ENCODE measurements around the gene P2RX7.
A peak's percentile ranks its signal among the peaks of the same experiment; 100 is the strongest.

Gene P2RX7

DNA sequence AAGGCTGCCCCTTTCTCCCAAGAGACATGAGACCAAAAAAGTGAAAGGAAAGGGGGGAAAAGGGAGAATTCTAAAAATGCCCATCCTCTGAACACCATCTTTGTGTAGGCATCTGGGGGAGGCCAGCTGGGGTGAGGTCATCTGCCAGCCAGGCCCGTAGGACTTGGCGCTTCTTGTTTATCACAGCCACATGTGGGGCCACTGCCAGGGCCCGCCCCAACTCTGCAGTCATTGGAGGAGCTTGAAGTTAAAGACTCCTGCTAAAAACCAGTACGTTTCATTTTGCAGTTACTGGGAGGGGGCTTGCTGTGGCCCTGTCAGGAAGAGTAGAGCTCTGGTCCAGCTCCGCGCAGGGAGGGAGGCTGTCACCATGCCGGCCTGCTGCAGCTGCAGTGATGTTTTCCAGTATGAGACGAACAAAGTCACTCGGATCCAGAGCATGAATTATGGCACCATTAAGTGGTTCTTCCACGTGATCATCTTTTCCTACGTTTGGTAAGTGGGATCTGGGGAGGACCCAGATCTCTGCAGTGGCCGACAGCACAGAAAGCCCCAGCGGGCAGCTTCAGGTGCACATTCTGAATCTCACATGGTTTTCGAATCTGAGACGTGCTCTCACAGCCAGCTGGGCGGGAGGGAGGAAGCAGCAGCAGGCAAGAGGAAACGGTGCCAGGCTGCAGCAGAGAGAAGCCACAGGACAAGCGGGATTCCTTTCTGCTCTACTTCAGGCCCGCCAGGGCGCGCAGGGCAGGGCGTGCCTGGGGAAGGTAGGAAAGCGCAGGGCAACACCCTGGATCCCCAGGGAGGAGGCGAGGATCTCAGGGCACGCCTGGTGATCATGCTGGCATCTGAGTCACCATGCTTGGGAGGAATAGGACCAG, at the start of gene P2RX7:
P2RX7 (plus strand) TSS at position 276 of the 881 bp plus-strand sequence; CDS start at position 371, 95 bp downstream.
- peak in 1 of 2 donors; percentile 6 for DNase-seq (ENCODE audit: low read depth in 2 of 2)

DNA sequence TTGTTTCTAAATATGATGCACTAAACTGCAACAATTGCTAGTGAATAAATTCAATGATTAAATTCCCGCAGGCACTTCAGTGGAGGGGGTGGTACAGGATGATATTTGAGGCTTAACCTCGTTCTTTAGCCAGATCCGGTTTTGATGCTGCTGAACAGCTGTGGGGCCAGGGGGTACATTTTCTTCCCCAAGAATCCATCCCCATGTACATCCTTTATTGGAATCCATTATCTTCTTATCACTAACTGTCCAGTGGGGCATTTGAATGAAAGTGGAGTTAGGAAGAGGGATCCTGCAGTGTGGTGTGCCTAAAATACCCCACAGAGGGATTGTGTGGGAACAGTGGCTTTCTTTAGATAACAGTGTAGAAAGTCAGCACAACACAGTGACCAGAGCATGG, 48.4 kb upstream of the P2RX7 start:
- no peak for DNase-seq (ENCODE audit: low read depth in 2 of 2)

DNA sequence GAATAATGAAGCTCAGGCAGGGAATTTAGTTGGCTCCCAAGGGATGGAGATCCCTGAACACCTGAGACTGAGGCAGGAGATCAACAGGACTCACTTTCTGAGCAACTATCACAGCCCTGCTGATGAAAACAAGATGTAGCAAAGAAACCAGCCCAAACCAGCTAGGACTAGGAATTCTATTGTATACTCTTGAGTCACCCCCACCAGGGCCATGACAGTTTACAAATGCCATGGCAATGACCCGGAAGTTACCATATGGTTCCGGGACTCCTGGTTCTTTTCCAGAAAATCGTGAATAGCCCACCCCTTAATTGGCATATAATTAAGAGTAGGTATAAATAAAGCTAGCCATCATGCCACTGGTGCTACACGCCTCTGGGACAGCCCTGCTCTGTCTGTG, 47.6 kb upstream of the P2RX7 start:
- no peak for DNase-seq (ENCODE audit: low read depth in 2 of 2)

DNA sequence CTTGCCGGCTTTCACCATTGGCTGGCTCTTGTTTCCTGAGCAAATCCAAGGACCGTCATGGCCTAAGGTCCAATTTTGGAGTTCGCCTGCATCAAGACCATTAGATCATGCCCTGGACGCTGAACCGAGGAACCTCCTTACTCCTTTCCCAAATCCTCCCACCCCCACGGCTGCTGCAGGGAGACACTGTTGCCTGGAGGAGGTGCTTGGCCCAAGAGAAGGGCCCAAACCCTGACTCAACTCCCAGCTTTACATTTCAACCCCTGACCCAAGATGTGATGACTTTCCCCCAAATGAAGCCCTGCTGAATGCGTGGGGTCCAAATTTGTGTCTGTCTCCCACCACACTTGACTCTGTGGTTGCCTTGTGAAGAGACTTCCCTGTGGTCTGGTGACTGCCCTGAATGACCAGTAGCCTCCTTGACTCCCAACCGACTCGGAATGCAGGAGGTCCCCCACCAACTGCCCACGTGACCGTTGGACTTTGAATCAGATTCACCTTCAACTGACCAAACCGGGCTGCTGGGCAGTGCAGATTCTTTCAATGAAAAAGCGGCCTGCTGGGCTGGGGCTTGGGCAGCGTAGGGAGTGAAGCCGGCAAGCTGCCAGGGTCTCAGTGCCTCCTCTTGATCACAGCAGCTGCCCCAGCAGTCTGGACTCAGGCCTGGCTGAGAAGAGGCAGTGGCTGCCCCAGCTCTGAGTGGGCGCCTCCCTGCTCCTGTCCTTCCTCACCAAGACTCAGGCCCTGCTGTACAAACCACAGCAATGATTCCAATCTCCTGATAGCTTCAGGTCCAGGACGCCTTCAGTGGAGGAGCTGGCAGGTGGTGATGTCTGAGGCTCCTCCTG, 46.9 kb upstream of the P2RX7 start:
- no peak for DNase-seq (ENCODE audit: low read depth in 2 of 2)

DNA sequence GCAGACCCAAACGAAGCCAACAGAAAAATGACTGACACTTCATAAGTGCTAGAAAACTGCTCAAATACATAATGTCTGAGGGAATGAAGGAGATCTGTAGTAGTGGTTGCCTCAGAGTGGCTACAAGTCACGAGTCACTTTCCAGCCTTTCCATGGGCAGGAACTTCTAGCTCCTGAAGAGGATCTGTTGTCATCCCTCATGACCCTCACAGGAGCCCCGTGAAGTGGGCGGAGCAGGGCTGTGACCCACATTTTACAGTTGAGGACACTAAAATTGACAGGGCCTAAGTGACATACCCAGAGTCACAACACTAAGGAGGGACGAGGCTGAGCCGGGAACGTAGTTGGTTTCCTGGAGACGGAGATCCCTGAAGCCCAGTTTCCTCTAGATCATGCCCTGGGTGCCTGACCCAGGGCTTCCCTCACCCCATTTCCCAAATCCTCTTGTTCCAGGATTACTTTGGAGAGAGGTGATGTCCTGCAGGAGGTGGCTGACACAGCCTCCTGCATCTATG, 45.8 kb upstream of the P2RX7 start:
- DNase-seq (ENCODE audit: low read depth in 2 of 2): no peak

DNA sequence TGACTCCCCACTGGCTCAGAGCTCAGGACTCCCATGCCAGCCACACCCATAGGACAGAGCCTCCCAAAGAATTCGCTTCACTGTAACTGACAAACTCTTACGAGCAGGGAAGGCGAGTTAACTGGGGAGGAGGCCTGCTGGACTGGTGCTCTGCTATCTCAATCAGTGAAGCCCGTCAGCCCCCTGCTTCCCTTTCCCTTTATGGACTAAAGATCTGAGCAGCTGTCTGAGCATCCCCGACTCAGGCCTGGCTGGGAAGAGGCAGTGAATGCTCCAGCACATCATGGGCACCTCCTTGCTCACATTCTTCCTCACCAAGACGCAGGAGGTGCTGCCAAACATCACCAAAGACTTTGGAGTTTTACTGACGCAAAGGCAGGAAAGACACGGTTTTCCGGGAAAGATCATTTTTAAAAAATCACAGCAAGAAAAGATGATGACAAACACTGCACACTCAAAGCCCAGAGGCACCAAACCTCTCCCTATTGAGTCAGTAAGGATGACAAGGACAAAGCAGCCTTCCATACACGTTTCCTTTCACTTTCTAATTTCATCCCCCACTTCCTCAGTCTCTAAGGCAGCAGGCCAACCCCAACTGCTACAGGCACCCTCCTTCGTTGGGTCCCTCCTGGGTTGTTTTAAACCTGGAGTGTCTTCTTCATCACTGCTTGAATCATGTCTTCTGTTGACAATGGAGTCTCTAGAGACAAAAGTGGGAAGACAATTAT, 45.0 kb upstream of the P2RX7 start:
- no peak for DNase-seq (ENCODE audit: low read depth in 2 of 2)

DNA sequence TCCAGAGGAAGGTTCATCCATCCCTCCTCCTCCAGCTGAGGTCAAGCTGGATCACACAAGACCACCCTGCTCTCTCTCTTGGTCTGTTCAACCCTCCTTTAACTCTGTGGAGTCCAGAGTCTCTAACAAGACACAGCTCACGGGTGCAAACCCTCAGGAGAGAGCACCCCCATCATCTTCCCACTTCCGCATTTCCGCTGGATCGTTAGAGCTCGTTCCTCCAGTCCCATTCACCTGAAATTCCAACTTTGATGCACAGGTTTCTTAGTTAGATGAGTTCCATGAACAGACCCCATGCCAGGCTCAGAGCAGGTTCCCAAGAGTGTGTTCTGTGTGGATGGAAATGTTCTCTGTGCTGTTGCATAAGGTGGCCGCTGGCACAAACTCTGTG, 44.5 kb upstream of the P2RX7 start:
- no peak for DNase-seq (ENCODE audit: low read depth in 2 of 2)

DNA sequence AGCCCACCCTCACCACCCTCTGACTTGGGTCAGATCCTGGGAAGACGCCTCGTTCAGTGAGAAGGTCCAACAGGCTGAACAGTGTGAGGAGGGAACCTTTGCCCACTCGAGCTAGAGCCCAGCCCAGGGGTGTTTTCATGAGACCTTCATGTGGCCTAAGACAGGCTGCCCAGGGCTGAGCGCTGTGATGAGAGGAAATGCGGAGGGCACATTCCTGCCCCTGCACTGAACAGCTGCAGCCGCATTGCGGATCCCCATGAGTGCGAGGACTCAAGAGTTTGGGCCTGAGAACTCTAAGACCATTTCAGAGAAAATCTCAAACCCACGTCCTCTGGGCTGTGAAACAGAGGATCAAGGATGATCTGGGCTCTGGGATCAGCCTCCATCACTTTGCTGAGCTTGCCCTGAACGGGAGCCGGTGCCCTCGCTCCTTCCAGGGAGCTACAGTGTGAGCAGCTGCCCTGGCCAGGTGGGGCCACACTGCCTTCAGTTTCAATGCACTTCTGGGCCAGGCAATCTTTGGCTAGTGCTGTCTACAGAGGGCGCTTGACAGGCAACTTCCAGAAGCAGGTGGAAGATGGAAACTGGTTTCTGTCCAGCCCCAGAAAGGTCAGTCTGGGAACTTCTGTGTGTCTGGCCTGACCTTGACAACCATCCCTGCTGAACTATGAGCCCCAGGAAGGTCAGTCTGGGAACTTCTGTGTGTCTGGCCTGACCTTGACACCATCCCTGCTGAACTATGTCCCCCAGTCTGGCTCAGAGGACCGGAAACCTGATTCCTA, 43.5 kb upstream of the P2RX7 start:
- DNase-seq (ENCODE audit: low read depth in 2 of 2): no peak

DNA sequence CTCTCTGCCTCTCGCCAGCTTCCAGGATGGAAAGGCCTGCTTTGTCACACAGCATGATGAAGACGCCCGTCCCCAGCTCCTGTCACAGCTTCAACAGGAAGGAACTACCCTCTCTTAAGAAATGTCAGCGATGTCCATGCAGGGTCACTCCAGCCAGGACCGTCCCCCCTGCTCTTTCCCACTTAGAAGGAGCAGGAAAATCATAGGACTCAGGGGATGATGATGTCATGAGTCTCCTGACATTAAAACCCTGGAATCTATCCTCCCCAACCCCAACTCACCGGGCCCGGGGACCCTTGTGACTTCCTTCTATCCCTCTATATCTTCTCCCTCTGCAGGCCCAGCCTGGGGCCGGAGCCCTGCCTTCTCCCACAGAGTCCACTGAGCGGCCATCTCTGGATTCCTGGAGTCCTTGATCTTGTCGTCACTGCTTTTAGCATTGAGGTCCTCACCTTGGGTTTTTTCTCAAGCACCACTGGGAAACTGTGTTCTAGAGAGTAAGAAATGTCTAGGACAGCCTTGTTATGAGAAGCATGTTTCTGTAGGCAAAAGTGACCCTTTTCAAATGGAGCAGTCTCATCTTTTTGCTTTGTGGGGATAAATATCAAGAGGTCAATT, 42.8 kb upstream of the P2RX7 start:
- no peak for DNase-seq (ENCODE audit: low read depth in 2 of 2)

DNA sequence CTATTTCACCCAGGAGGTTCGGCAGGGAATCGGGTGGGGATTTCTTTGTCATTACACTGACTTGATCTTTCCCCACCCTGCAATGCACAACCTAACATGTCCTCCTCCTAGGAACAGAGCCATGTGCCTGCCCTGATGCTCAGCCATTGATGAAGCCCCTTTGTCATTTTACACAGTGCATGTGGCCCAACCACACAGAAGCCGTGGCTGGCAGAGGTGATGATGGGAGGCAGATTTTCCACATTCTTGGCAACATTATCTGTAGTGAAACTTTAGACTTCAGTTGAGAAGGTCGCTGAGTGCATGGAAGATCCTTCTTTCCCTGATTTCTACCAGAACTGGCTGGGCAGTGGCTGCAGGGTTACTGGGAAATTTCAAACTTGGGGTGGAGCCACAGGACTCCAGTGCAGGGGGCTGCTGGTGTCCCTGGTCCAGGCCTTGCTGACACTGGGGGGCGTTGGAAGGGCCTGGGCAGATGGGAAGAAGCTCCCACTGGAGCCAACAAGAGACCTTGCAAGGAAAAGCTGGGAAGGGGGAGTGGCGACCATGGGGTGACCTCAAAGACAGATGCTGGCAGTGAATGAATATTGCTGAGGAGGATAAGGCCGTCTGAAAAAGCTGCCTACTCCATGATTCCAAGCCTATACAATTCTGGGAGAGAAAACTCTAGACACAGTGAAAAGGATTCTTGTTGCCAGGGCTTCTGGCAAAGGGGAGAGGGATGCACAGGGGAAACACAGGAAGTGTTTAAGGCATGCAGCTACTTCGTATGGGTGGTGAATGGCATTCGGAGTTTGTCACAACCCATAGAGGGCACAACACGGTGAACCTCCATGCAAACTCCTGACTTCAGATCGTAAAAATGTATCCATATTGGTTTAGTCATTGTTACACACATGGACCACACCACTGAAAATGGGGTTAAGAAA, 41.8 kb upstream of the P2RX7 start:
- DNase-seq (ENCODE audit: low read depth in 2 of 2): no peak

DNA sequence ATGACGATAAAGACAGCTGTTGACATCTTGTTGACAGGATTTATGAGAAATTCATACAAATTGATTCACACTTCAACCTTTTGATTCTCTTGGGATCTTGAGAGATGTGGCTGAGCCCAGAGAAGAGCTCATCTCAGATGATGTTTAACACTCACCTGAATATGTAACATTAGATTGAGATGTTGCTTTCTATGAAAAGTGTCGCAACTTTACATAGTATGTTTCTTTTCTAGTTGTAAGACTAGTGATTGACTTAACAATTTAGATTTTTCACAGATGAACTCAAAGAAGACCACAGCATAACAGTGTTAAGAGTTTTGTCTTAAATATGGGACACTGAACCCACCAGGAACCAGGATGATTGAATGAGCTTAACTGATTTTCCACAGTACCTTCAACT, 40.6 kb upstream of the P2RX7 start:
- no peak for DNase-seq (ENCODE audit: low read depth in 2 of 2)

DNA sequence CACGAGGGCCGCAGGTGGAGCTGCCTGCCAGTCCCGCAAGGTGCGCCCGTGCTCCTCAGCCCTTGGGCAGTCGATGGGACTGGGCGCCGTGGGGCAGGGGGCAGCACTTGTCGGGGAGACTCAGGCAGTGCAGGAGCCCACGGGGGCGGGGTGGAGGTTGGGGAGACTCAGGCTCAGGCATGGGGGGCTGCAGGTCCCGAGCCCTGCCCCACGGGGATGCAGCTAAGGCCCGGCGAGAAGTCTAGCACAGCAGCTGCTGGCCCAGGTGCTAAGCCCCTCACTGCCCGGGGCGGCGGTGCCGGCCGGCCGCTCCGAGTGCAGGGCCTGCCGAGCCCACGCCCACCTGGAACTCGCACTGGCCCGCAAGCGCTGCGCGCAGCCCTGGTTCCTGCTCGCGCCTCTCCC, 39.2 kb upstream of the P2RX7 start:
- DNase-seq (ENCODE audit: low read depth in 2 of 2): no peak

DNA sequence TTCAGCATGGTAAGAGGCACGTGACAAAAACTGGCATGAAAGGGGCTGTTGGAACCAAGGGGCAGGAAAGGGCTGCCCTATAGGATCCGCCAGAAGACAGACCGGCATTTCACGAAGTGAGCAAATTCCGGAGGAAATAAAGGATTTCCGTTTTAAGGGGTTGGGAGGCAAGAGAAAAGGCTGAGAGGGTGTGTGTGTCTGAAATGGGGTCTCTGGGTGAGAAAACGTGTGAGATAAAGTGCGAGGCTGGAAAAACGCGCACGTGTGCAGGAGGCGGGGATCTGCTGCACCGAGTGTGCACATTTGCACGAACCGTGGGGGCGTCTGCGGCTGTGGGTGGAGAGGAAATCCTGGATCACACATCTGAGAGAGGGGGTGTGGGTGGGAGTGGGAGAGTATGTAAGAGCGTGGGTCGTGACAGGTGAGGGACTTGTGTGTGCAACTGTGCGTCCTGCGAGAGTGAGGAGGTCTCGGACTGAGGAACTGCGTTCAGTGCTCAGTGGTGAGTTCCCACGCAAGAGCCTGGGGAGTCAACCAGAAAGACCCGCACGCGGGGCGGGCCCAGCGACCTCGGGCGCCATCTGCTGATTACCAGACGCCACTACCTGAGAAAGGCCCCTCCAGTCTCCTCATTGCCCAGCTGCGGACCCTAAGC, 37.0 kb upstream of the P2RX7 start:
- peak; percentile 63 to 75 for DNase-seq (ENCODE audit: low read depth in 2 of 2)

DNA sequence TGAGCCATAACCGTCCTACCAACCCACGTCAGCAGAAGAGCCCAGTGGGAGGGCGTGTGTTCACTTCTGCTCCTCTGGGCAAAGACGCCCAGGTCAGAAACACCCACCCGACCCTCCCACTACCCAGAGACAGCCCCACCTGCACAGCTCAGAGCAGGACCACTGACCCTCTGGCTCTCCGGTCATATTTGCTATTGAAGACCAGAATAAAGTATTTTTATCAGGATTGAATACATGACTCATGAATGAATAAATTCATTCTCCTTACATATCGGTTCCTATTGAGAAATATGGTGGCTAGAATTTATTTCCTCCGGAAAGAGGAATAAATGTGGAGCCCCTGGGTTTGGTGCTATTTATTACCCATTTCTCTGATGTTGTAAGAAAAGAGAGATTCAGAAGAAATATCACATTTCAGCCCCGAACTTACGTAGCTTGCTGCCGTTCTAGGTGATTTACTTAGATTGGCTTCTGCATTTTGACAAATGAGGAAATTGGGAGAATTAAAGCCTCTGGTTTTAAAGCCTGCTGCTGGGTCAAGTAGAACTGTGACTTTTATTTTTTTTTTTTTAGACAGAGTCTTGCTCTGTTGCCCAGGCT, 36.4 kb upstream of the P2RX7 start:
- DNase-seq (ENCODE audit: low read depth in 2 of 2): no peak

DNA sequence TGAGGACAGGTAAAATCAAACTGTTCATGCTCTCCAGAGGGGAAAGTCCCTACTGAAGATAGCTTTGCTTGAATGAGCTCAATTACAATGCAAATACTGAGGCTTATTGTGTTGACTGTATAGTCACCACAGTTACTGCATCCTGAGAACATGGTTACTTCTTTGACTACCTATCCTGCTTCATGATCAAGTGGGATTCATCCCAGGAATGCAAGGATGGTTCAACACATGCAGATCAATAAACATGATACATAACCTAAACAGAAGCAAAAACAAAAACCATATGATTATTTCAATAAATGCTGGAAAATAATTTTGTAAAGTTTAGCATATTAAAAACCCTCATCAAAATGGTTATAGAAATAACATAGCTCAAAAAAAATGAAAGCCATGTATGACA, 32.9 kb upstream of the P2RX7 start:
- DNase-seq (ENCODE audit: low read depth in 2 of 2): no peak

DNA sequence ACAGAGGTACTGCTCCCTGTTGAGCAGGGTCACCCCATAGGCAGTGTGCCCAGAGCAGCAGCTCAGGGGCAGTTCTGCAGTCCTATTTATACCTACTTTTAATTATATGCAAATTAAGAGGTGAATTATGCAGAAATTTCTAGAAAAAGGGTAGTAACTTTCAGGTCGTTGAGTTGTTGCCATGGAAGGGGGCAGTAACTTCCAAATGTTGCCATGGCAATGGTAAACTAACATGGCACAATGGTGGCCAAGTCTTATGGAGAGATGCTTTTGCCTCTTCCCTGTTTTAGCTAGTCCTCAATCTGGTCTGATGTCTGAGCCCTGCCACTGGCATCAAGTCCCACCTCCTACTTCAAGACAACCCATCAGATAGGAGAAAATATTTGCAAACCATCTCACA, 30.4 kb upstream of the P2RX7 start:
- no peak for DNase-seq (ENCODE audit: low read depth in 2 of 2)

DNA sequence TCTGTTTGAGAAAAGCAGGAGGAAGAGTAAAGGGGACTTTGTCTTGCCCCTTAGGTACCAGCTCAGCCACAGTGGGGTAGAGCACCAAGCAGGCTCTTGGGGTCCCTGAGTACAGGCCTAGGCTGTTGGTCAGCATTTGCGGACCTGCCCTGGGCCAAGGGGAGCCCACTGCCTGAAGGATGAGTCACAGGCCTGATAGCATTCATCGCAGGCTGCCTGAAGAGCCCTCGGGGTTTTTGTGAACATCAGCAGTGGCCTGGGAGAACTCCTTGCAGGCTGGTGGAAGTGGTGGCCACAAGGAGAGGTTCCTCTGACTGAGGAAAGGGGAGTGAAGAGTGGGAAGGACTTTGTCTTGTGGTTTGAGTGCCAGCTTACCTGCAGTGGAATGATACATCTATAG, 25.0 kb upstream of the P2RX7 start:
- no peak for DNase-seq (ENCODE audit: low read depth in 2 of 2)

DNA sequence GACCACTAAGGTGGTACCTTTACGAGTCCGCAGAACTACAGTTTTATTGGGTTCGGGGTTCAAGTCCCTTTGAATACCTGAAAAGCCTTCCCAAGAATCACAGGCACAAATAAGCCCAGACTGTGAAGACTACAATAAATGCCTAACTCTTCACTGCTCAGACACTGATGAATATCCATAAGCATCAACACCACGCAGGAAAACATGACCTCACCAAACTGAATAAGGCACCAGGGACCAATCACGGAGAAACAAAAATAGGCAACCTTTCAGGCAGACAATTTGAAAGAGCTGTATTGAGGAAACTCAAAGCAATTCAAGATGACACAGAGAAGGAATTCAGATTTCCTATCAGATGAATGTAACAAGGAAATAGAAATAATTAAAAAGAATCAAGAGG, 24.2 kb upstream of the P2RX7 start:
- DNase-seq (ENCODE audit: low read depth in 2 of 2): no peak

Measured in stimulated activated CD8-positive, alpha-beta memory T cell treated with anti-CD3 and anti-CD28 coated beads, Interleukin-7, amount 100 ng/mL, for 1 hour (primary cell).